Activated naive CD8-positive, alpha-beta T cell treated with anti-CD3 and anti-CD28 coated beads, Interleukin-2, amount 10 ng/mL, durations not matched to agents 7 days and 5 days (primary cell): ENCODE measurements around the gene SMC2. TPM values are rescaled to one million over a fixed set of nuclear protein-coding genes. Genes with fewer than 3 reads are reported as not detected.
A peak's percentile ranks its signal among the peaks of the same experiment; 100 is the strongest.

Source experiments
- ATAC-seq: fragments of 150-1000 bp; cut with Tn5 transposase; one replicate; pipeline ENCODE4 v1.10.0; 2021; ENCODE audit warnings: low read depth, moderate library complexity
- POLR2A ChIA-PET: fragments of 350-600 bp; sonication (Branson Sonifier 250); formaldehyde crosslinking; loops from one replicate; lab custom pipeline; 2021; ENCODE audit warnings: antibody characterized with exemption; lab: Charles Lee
- DNase-seq: peaks from one replicate; pipeline ENCODE4 v3.0.0; 2021
- H3K27ac Mint-ChIP-seq: one replicate; pipeline ENCODE4 v1.8.0; 2022; ENCODE audit warnings: mild to moderate bottlenecking, mixed read lengths
- H3K27me3 Mint-ChIP-seq: one replicate; pipeline ENCODE4 v1.8.0; 2022; ENCODE audit warnings: mild to moderate bottlenecking, moderate library complexity, mixed read lengths
- H3K36me3 Mint-ChIP-seq: one replicate; pipeline ENCODE4 v1.8.0; 2021; ENCODE audit warnings: mild to moderate bottlenecking, mixed read lengths
- H3K4me1 Mint-ChIP-seq: one replicate; pipeline ENCODE4 v1.8.0; 2021; ENCODE audit warnings: mixed read lengths
- H3K4me3 Mint-ChIP-seq: one replicate; pipeline ENCODE4 v1.8.0; 2022; ENCODE audit warnings: mild to moderate bottlenecking, moderate library complexity, mixed read lengths
- H3K9me3 Mint-ChIP-seq: one replicate; pipeline ENCODE4 v1.8.0; 2021; ENCODE audit warnings: mixed read lengths
- total RNA-seq, 2 experiments: library from RNA; stranded (reverse); gene quantifications; one replicate each; pipeline ENCODE4 v1.2.3, GENCODE V29; 2021

Gene SMC2
- 10 to 100 TPM; 48.0 to 50.3 TPM for total RNA-seq

GRCh38 chr9:104093647-104094533 lies at the start of gene SMC2:
Gene SMC2, plus strand, starts transcription at chr9:104094309. Its CDS starts 1,076 bp downstream, at chr9:104095385.
- H3K27me3 Mint-ChIP-seq = peaks cover 2% of the 10 kb centered on the region
- DNase-seq (peak; percentile 94), ATAC-seq (peak; percentile 93)
- peaks cover 3% of the 10 kb centered on the region for H3K9me3 Mint-ChIP-seq
- peaks cover 36% of the 10 kb centered on the region for H3K4me1 Mint-ChIP-seq
- peak within 1 kb of the TSS; percentile 98 for H3K4me3 Mint-ChIP-seq
- H3K36me3 Mint-ChIP-seq = peaks cover 16% of the 10 kb centered on the region
- POLR2A ChIA-PET = interaction anchor here (0.6 to 2.4 kb wide), 8 partner anchors 9 to 654 kb away, joined by 3 to 28 read pairs (median 5); partner anchors contain the start of gene NIPSNAP3A
- H3K27ac Mint-ChIP-seq = peak within 1 kb of the TSS; percentile 99

DNA sequence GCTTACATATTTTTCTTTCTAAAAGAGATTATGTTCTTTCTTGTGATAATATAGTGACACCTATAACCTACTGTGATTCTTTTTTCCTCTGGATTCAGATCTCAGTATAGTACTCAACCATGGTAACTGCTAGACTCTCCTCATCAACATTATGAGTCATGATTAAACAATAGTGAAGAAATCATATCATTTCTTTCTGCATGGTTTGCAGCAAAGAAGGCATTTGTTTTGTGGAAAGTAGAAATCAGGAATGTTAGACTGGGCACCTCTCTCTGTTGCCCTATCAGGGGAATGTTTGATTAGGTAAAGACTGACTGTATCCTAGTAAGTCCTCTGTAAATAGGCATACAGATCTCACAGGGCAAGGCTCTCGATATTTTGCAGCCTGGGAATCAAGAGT lies 25.6 kb upstream of the SMC2 start:
- no peaks in the 10 kb centered on the region for H3K4me1 Mint-ChIP-seq
- no peaks in the 10 kb centered on the region for H3K36me3 Mint-ChIP-seq
- H3K27ac Mint-ChIP-seq = no peak overlapping the region
- H3K27me3 Mint-ChIP-seq = no peaks in the 10 kb centered on the region
- DNase-seq (no peak), ATAC-seq (no peak)
- no peaks in the 10 kb centered on the region for H3K9me3 Mint-ChIP-seq
- H3K4me3 Mint-ChIP-seq = no peak overlapping the region
- POLR2A ChIA-PET = no interaction called here

GRCh38 chr9:104069288-104069687 lies 24.8 kb upstream of the SMC2 start:
- H3K27me3 Mint-ChIP-seq = no peaks in the 10 kb centered on the region
- no peaks in the 10 kb centered on the region for H3K4me1 Mint-ChIP-seq
- no peak overlapping the region for H3K27ac Mint-ChIP-seq
- no peaks in the 10 kb centered on the region for H3K36me3 Mint-ChIP-seq
- no peak for ATAC-seq
- POLR2A ChIA-PET = no interaction called here
- H3K9me3 Mint-ChIP-seq = no peaks in the 10 kb centered on the region
- no peak for DNase-seq
- H3K4me3 Mint-ChIP-seq = no peak overlapping the region

GRCh38 chr9:104071589-104071988 lies 22.5 kb upstream of the SMC2 start:
- Mint-ChIP-seq H3K36me3 (no peaks in the 10 kb centered on the region), H3K27ac (no peak overlapping the region), H3K4me3 (no peak overlapping the region), H3K27me3 (peaks cover 11% of the 10 kb centered on the region), H3K9me3 (no peaks in the 10 kb centered on the region), H3K4me1 (no peaks in the 10 kb centered on the region)
- POLR2A ChIA-PET = no interaction called here
- ATAC-seq (no peak), DNase-seq (no peak)

GRCh38 chr9:104073098-104073769 lies 20.9 kb upstream of the SMC2 start:
- H3K4me1 Mint-ChIP-seq = no peaks in the 10 kb centered on the region
- no peaks in the 10 kb centered on the region for H3K36me3 Mint-ChIP-seq
- POLR2A ChIA-PET = no interaction called here
- no peak overlapping the region for H3K4me3 Mint-ChIP-seq
- no peak overlapping the region for H3K27ac Mint-ChIP-seq
- no peaks in the 10 kb centered on the region for H3K9me3 Mint-ChIP-seq
- DNase-seq (no peak), ATAC-seq (no peak)
- H3K27me3 Mint-ChIP-seq = peaks cover 11% of the 10 kb centered on the region

GRCh38 chr9:104073770-104074133 lies 20.4 kb upstream of the SMC2 start:
- H3K9me3 Mint-ChIP-seq = no peaks in the 10 kb centered on the region

GRCh38 chr9:104074876-104075275 lies 19.2 kb upstream of the SMC2 start:
- ATAC-seq = no peak
- POLR2A ChIA-PET = no interaction called here
- H3K4me3 Mint-ChIP-seq = no peak overlapping the region
- peaks cover 2% of the 10 kb centered on the region for H3K9me3 Mint-ChIP-seq
- no peak for DNase-seq
- peaks cover 1% of the 10 kb centered on the region for H3K36me3 Mint-ChIP-seq
- no peaks in the 10 kb centered on the region for H3K4me1 Mint-ChIP-seq
- no peak overlapping the region for H3K27ac Mint-ChIP-seq
- peaks cover 13% of the 10 kb centered on the region for H3K27me3 Mint-ChIP-seq

More at GRCh38 chr9:104073770-104074133, 20.4 kb upstream of the SMC2 start:
- DNase-seq (no peak), ATAC-seq (no peak)
- POLR2A ChIA-PET = no interaction called here
- Mint-ChIP-seq H3K4me3 (no peak overlapping the region), H3K27me3 (peaks cover 11% of the 10 kb centered on the region), H3K4me1 (no peaks in the 10 kb centered on the region), H3K27ac (no peak overlapping the region), H3K36me3 (no peaks in the 10 kb centered on the region)

DNA sequence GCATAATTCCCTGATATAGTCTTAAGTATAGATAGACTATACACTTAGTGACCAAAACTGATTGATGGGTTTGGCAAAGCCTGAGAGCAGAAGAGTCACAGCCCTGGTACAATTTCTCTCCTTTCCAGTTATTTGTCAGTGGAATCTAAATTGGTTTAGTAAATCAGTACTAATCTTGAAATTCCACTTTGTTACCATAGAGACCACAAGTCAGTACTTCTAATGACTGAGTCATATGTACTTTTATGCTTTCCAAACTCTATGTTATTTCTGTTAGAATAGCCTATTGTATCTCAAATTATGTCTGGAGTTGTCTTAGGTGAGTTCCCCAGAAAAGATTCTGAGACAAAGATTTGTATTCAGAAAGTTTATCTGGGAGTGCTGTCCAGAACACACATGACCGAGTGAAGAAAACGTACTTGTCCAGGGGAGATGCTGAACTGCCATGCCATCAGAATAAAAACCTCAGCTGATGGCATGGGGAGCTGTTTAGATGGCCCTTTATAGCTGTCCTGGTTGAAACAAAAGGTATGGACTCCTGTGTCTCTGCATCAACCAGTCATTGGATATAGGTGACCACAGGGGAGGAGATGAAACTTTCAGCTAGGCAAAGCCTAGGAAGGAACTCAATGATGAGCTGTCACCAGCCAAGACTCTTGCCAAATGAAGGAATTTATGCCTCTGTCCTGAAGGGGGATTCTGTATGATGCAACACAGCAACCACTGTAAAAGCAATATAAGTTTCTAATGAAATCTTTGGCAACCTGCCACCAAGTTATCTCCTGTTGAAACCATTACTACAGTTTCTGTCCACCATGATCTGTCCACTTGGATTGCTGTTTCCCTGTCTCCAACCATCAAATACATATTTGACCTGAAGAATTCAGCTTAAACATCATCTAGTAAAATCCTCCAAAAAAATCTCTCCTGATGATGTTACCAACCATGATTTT lies 18.0 kb upstream of the SMC2 start:
- POLR2A ChIA-PET = no interaction called here
- H3K27me3 Mint-ChIP-seq = peaks cover 13% of the 10 kb centered on the region

GRCh38 chr9:104078596-104078995 lies 15.5 kb upstream of the SMC2 start:
- H3K36me3 Mint-ChIP-seq = peaks cover 1% of the 10 kb centered on the region
- peaks cover 13% of the 10 kb centered on the region for H3K27me3 Mint-ChIP-seq

More for the DNA sequence above, 18.0 kb upstream of the SMC2 start:
- peaks cover 6% of the 10 kb centered on the region for H3K9me3 Mint-ChIP-seq
- no peak overlapping the region for H3K4me3 Mint-ChIP-seq
- H3K4me1 Mint-ChIP-seq = no peaks in the 10 kb centered on the region
- H3K36me3 Mint-ChIP-seq = peaks cover 1% of the 10 kb centered on the region
- DNase-seq = no peak
- H3K27ac Mint-ChIP-seq = no peak overlapping the region
- ATAC-seq = no peak

GRCh38 chr9:104080983-104081382 lies 13.1 kb upstream of the SMC2 start:
- H3K4me3 Mint-ChIP-seq = no peak overlapping the region
- H3K27ac Mint-ChIP-seq = no peak overlapping the region
- H3K27me3 Mint-ChIP-seq = peaks cover 5% of the 10 kb centered on the region
- H3K9me3 Mint-ChIP-seq = peaks cover 11% of the 10 kb centered on the region
- H3K36me3 Mint-ChIP-seq = peaks cover 1% of the 10 kb centered on the region
- ATAC-seq (no peak), DNase-seq (no peak)
- H3K4me1 Mint-ChIP-seq = no peaks in the 10 kb centered on the region
- POLR2A ChIA-PET = no interaction called here

More at GRCh38 chr9:104078596-104078995, 15.5 kb upstream of the SMC2 start:
- H3K9me3 Mint-ChIP-seq = peaks cover 9% of the 10 kb centered on the region
- H3K4me3 Mint-ChIP-seq = no peak overlapping the region
- no peaks in the 10 kb centered on the region for H3K4me1 Mint-ChIP-seq
- DNase-seq = no peak
- ATAC-seq = no peak
- POLR2A ChIA-PET = no interaction called here
- no peak overlapping the region for H3K27ac Mint-ChIP-seq

GRCh38 chr9:104082168-104082567 lies 11.9 kb upstream of the SMC2 start:
- POLR2A ChIA-PET = no interaction called here
- no peak overlapping the region for H3K4me3 Mint-ChIP-seq
- DNase-seq (no peak), ATAC-seq (no peak)
- H3K27me3 Mint-ChIP-seq = peaks cover 3% of the 10 kb centered on the region
- H3K9me3 Mint-ChIP-seq = peaks cover 11% of the 10 kb centered on the region
- H3K4me1 Mint-ChIP-seq = no peaks in the 10 kb centered on the region
- peaks cover 1% of the 10 kb centered on the region for H3K36me3 Mint-ChIP-seq
- H3K27ac Mint-ChIP-seq = no peak overlapping the region

DNA sequence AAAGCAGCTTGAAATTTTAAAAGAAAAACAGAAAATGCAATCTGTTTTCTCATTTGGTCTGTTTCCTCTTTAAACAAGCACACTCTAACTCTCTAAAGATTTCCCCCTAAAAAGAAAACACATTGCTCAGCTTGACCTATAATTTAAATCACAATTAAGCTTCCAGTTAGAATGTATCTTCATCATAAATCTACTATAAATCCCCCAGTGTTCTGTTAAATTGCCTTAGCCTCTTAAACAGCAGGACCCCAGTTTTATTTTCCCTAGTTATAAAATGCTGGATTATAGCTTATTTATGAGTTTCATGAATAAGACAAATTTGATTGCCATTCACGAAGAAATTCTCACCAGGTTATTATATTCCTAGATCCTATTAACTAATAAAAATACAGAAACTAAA lies 8.6 kb upstream of the SMC2 start:
- ATAC-seq = no peak
- Mint-ChIP-seq H3K9me3 (peaks cover 9% of the 10 kb centered on the region), H3K36me3 (peaks cover 2% of the 10 kb centered on the region), H3K4me1 (no peaks in the 10 kb centered on the region), H3K4me3 (no peak overlapping the region), H3K27ac (no peak overlapping the region), H3K27me3 (peaks cover 7% of the 10 kb centered on the region)
- no peak for DNase-seq
- POLR2A ChIA-PET = no interaction called here

DNA sequence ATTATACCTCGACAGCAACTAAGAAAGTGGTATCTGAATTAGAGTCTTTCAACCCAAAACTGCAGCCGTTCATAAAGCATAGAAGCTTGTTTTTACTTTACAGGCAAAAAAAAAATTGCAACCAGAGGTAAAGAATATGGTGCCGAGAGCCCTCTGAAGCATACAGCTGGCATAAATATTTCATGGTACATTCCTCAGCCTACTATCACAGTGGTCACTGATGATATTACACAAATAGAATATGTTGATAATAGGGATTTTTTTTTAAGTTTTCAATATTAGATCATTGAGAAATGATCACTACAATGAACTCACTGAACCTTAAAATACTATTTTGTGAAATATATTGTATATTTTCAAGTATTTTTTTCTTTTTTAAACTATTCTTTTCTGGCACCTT lies 6.2 kb upstream of the SMC2 start:
- peaks cover 7% of the 10 kb centered on the region for H3K27me3 Mint-ChIP-seq
- no peak for DNase-seq
- H3K4me1 Mint-ChIP-seq = peaks cover 12% of the 10 kb centered on the region
- no peak overlapping the region for H3K4me3 Mint-ChIP-seq
- POLR2A ChIA-PET = no interaction called here
- no peak overlapping the region for H3K27ac Mint-ChIP-seq
- ATAC-seq = no peak
- peaks cover 6% of the 10 kb centered on the region for H3K36me3 Mint-ChIP-seq
- H3K9me3 Mint-ChIP-seq = peaks cover 4% of the 10 kb centered on the region
